ENCODE data around the gene PCNX4.

The PCNX4 gene

DNA sequence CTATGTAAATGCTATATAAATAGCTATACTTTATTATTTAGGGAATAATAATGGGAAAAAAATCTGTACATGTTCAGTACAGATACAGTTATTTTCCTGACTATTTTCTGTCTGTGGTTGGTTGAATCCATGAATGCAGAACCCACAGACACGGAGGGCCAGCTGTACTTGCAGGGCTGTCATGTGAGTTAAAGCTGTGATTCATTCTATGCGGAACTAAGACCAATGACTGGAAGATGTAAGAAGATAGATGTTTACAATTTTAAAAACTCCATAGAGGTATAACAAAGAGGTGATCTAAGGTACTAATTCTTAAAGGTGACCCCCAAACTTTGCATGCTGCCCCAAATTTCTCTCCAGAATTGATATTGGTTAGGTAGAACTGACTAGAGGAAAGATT lies 14.6 kb downstream of the PCNX4 start:
- DNase-seq = no peak

DNA sequence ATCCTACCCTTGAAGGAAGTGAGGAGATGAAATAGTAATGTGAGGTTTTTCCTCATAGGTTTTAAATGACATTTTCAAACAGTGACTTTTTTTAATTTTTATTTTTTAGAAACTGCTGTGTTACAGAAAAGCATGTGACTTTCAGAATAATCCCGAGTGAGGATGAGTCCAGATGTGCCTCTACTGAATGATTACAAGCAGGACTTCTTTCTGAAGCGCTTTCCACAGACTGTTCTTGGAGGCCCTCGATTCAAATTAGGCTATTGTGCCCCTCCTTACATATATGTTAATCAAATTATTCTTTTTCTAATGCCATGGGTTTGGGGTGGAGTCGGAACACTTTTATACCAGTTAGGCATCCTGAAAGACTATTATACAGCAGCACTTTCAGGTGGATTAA lies 15.8 kb downstream of the PCNX4 start:
- no peak for DNase-seq

DNA sequence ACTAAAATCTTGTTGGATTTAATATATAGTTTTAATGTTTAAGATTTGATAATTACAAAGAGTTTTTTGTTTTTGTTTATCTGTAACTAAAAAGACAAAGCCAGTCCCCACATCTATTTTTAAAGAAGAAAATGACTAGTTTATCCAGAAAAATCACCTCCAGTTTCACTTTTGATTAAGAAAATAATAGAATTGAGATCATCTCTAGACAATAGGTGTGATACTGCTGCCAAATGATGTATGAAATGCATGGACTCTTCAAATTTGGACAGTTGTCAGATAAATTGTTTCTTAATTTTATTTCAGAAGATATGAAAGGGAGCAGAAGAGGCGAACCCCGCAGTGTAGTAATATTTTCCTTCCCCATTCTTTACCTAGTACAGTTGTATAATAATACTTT lies 20.0 kb downstream of the PCNX4 start:
- no peak for DNase-seq

DNA sequence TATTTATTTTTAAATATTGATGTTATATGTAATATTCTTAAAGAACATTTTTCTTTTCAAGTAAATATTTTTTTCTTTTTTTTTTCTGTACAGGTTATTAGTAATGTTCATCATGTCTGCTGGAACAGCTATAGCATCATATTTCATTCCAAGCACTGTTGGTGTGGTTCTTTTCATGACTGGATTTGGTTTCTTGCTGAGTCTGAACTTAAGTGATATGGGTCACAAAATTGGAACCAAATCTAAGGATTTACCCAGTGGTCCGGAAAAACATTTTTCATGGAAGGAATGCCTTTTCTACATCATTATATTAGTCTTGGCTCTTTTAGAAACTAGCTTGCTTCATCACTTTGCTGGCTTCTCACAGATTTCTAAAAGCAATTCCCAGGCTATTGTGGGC lies 23.2 kb downstream of the PCNX4 start:
- no peak for DNase-seq

DNA sequence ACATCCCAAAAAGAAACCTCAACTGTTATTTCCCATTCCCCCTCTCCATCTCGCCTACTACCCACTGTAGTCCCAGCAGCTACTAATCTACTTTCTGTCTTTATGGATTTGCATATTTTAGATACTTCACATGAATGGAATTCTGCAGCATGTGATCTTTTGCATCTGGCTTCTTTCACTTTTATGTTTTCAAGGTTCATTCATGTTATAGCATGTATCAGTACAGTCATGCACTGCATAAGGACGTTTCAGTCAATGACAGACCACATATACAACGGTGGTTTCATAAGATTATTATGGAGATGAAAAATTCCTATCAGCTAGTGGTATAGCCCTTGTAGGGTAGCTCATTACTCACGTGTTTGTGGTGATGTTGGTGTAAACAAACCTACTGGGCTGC lies 24.5 kb downstream of the PCNX4 start:
- DNase-seq = no peak

DNA sequence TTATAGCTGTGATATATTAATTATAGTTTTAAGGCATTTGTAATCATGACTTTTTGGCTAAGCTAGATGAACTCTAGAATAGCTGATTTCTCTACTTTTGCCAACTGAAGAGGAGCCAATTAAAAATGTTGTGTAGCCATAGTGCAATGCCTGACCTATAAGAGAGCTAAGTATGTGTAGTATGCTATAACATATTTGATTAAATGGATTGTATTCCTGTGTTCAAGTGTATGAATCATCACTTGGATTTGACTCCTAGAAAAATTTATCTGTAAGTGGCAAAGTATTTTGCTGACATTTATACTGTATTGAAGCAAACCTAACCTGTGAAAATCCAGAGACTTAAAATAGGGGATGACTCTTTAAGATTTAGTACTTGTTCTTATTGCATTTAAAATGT lies 34.2 kb downstream of the PCNX4 start:
- no peak for DNase-seq

DNA sequence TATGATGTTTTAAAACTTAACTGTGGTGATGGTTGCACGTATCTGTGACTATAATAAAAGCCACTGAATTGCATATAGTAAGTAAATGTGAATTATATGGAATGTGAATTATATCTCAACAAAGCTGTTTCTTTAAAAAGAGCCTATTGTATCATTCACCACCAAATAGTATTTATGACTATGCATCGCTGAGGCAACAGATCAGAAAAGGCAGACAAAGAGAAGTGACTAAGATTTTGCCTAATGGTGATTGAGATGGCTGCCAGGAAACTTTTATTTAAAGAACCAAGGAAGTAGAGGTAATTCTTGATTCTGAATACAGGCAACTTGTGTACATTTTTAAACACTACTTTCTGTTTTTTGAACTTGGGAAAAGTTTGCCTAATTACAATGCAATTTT lies 41.8 kb downstream of the PCNX4 start:
- DNase-seq = no peak

DNA sequence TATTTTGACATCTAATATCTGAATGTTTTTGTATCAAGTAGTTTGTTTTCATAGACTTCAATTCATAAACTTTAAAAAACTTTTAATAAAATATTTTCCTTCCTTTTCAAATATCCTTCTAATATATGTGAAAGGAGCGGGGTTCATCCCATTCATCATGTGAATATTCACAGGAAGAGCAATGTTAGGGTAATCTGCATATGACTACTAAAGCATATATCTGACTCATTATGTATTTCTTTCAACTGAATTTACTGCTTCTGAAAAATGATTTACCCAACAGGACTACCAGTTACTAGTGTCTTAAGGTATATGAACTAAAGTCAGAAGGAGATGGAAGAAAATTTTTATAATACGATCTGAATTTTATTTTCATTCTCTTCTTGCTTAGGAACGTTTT lies 43.0 kb downstream of the PCNX4 start:
- DNase-seq = no peak

DNA sequence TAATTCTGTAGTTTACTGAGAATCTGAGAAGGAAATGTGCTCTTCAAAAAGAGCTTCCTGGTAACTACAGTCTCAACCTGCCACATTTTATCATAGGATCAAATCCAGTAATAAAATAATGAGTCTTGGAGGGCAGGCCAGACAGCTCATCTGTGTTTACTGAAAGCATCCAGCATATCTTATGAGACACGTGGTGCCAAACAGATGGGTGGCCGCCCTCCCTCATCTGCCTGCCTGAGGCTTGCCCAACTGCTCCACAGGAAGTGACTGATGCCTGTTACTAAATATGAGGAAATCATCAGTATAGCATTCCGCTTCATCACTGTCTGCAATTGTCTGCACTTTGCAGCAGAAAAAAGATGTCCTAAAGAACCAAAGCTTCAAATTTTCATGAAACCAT lies 60.0 kb downstream of the PCNX4 start:
- DNase-seq = no peak

DNA sequence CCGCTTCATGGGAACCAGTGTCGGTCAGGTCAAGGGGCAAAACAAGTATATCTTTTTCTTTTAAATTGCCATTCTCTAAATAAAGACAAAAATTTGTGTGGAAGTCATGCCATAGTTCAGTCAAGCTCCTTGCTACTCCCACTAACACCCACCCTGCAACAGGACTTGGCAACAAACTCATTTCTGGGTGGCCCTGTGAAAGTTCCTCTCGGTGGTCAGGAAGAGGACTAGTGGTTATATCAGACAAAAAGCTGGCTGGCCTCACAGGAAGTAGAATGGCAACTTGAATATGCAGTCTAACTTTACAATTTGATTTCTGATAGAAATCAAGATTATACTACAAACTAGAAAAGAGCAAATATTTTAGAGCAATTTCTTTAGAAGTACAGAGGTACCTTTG lies 62.3 kb downstream of the PCNX4 start:
- no peak for DNase-seq

DNA sequence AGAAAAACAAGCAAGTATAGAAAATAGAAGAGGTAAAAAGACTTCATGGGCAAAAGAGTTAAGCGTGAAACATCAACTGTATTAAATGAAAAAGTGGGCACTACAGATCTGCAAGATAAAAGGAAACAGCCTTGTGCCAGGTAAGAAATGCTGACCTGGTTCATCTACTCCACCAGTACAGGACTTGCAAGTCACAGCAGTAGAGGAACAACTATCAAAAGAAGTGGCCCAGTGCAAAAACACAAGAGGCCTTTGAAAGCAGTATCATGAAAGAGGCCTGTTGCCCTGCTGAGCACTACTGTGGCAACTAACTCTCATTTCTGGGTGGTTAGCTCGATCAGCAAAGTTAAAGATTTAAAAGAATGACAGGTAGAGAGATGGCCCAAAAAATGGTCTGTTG lies 62.9 kb downstream of the PCNX4 start:
- no peak for DNase-seq

DNA sequence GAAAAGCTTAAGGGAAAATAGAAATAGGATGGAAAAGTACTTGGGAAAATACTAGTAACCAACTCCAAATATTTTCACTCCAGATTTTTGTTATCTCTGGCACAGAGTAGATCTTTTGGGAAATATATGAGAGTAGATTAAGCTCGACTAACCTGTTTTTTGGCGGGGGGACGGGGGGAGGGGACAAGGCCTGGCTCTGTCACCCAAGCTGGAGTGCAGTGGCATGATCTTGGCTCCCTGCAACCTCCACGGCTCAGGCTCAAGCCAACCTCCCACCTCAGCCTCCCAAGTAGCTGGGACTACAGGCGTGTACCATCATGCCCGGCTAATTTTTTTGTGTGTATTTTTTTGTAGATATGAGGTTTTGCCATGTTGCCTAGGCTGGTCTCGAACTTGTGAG lies 68.7 kb downstream of the PCNX4 start:
- no peak for DNase-seq

DNA sequence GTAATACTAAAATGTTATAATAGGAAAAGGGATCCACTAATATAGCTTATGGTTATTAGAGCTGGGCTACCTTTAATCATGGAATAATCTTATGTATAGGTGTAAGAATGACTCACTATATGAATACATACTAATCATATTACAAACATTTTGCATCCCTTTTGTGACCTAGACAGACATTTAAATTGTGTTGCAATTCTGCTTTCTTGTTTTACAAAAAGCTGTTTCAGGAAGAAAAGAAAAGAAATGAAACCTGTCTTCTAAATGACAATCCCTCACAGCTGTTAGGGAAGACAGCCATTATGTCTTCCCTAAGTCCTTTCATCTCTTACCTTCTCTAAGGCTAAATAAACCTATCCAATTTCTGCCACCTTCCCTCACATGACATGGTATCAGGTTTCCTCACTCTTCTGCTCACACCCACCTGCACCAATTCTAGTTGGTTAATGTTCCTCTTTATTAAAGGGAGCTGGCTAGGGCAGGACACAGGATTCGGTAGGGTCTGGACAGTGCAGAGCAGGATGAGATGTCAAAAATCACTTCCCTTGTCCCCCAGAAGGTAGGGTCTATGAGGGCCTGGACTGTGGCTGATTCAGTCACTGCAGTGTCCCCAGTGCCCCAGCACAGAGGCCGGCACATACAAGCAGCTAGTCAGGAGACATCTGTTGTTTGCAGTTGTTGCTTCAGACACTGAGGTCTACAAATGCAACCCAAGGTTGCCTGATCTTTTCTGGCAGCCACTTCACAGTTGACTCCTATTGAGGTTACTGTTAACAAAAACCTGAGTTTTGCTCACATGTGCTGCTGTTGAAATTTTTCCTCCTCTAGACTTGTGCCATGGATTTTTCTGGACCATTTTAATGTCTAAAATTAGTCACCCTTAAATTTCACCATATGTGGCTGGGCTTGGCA lies 69.7 kb downstream of the PCNX4 start:
- no peak for DNase-seq

DNA sequence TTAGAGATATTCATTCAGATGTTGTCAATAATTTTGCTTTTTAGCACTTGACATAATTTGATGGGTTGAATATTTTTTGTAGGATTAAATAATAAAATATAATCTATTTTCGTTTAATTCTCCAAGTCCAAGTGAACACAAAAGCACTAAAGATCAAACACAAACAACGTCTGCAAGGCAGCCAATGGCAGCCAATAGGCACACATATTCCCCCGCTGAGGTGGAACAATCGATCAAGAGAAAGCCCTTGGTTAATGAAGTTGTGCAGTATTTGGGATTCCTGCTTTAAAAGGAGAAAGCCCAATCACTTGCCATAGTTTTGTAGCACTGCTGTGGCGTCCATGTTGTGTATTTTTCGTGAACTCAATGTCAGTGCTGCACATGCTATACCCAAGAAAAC lies 72.0 kb downstream of the PCNX4 start:
- DNase-seq = no peak

DNA sequence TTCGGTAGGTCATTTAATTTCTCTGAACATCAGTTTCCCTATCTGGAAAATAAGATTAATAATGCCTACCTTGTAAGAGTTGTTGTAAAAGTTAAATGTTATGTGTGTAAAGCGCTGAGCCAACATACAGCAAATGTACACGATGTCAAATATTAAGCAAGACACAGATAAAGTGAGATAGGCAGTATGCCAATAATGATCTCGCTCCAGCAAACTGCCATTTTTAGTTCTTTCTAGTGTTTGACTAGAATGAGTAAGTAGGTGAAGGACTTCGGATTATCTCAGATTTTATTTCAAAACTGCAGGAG lies 72.6 kb downstream of the PCNX4 start:
- DNase-seq = no peak

DNA sequence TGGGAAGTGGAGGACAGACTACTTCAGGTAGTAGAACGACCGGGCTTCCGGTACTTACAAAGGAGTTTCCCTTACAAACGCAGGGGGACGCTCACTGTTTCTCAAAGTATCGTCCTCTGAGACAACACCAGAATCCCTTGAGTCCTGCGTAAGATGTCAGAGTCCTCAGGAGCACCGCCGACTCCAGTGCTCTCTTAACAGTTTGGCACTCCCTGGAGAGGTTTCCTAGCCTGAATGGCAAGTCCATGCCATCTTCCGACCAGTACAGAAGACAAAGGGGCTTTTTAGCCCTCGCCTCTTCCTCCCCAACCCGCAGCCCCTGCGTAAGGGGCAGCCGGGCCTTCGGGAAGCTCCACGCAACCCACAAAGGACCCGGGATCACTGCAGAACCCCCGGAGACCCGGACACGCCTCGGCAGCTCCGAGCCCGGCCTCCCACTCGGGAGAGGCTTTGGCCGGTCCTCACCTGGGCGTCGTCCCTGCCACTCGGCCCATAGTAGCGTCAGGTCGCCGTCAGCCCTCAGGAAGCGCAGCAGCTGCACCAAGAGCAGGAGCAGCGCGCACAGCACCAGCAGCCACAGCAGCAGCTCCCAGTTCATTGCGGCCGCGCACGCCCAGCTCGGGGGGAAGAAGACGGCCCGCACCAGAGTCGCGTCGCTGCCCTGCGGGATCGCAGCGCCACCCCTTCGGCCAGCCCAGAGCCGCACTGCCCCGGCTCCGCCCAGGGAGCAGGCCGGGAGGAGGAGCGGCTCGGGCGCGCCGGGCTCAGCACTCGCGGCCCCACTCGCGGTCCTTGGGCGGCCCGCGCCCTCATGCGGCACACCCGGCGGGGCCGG lies 73.2 kb downstream of the PCNX4 start, which contains the start of gene DHRS7:
Gene DHRS7, minus strand, starts transcription at position 687 of the 835 bp plus-strand sequence. Its CDS starts 89 bp downstream, at position 598.
- no peak for DNase-seq

DNA sequence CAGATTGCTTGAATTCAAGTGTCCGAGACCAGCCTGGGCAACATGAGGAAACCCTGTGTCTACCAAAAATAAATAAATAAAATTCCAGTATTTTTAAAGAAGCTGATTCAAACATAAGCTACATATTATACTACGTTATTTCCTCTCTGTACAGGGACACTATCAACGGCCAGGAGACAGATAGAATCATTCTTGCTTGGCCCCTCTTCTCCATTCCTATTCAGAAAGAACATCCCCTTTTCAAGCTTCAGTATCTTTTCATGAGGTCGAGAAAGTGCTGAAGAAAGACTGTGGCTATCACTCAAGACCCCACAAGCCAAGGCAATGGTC lies 73.8 kb downstream of the PCNX4 start:
- no peak for DNase-seq

DNA sequence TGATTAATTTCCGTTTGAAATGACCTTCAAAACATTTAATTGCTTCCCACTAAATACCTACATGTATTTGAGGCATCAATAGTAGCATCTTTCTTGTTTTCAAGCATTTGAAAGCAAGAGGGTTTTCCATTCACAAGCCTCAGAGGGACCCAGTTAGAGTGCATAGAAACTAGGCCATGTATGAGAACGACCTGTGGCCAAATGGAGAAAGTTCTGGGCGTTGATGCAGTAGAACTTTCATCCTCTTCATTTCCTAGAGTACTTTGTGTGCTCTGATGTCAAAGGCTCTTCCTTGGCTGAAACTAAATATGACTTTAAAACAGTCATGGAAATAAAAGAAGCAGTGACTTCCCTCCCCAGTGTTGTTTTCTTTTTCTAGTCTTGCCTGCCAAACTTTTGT lies 74.4 kb downstream of the PCNX4 start:
- no peak for DNase-seq

DNA sequence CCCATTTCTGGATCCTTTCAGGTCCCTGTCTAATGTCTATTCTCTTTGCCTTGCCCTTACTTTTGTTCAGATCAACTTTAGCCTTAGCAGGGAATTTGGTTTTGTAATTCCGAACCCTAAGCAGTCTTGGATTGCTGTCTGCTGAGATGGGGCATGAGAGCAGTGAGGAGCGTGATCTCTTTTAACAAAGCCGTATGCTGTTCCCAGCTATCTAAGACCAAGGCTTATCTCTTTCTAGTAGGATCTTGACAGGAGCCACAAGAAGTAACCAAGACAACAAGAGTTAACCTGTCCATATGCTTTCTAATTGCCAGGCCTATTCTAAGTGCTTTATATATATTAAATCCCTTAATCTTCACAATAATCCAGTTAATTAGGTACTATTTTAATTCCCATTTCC lies 78.0 kb downstream of the PCNX4 start:
- no peak for DNase-seq

DNA sequence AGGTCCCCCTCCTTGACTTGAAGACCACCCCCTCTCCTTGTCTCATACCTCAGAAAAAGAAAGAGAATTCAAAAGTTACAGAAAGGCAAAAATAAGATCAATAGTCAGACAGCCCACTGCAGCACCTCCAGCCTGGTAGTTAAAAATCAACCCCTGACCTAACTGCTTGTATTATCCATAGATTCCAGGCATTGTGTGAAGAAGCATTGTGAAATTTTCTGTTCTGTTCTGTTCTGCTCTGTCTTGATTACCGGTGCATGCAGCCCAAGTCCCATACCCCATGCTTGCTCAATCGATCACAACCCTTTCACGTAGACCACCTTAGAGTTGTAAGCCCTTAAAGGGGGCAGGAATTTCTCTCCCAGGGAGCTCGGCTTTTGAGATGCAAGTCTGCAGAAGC lies 79.2 kb downstream of the PCNX4 start:
- no peak for DNase-seq

DNA sequence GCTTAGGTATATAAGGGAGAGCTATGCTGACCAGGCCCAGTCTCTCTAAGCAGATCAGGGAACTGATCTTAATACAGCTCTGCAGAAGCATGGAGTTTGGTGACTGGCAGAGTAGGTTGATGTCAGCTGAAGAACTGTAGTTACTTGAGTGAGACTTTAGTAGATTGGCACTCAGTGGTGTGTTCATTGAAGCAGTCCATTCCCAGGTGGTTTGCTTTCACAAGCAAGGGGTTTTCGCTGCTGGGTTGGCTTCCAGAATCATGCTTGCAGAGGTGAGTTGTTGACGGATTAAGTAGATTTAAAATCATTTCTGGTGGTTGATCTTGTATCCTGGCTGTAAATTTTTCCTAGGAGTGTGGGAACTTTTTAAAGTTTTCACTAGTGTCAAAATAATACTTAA lies 80.0 kb downstream of the PCNX4 start:
- no peak for DNase-seq

DNA sequence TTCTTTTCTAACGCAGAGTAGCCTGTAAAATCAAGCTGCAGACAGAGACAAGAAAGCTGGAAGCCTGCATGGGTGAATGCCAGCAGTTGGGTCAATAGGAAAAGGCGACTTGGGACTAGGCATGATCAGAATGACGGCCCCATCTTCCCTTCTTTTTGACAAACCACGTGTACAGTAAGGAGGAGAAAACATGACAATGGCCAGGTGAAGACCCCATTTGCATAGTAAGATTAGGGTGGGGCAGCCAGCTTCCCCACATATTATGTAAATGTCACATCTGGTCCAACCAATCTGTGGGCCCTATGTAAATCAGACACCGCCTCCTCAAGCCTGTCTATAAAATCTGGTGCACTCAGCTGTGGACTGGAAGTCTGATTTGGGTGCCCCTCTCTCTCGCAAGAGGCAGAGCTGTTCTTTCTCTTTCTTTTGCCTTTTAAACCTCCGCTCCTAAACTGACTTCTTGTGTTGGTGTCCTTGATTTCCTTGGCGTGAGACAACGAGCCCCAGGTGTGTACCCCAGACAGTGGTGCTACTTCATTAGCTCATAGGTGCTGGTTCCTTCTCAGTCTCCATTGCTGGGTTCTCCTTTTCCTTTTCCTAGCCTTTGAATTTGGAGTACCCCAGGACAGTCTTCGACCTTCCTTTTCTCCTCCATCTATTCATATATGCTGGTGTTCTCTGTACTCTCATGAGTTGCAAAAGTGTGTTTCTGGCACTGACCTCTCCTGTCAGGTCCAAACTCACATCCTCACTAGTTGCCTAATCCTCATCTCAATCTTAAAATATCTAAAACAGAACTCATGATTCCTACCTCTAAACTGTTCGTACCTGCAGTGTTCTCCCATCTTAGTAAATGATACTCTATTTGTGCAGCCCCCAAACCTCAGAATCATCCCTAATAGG lies 82.9 kb downstream of the PCNX4 start:
- no peak for DNase-seq

DNA sequence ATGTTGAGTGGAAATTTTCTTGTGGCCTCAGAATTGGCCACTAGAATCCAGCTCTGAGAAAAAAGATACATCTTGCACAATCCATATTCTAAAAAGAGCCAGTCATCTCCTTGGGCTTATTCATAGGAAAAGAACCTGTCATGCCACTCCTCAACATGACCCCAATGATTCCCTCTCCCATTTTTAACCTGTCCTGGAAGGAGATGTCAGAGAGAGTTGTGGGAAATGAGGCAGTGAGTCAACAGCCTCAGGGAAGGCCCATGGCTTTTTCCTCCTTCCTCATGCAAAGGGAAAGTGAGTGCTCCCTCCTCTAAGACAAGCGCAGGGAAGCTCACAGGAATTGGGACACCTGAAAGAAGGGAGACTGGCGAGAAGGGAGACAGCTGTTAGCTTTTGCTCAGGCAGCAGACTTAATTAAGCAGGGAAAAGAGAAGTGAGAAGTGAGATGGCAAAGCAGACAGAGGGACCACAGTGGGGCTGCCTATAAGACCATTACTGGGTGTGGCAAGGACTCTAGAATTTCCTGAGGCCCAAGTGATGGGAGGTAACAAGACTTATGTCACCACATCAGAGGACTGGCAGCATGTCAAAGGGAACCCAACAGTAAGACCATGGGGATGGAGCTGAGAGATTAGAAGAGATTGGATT lies 83.7 kb downstream of the PCNX4 start:
- no peak for DNase-seq

Data from NCI-H1048 (cell line).